GM12878 (cell line): ENCODE measurements around the gene KLHDC9. TPM values are rescaled to one million over a fixed set of nuclear protein-coding genes. Genes with fewer than 3 reads are reported as not detected.

Experiments
- ATAC-seq: fragments of 200-7000 bp; cut with Tn5 transposase; 3 replicates; pipeline ENCODE4 v1.9.1; 2020; ENCODE audit warnings: mild to moderate bottlenecking, moderate library complexity
- BruUV-seq: library from RNA; stranded (reverse); fragments of 400-500 nt; replicated peaks from 2 replicates; lab custom pipeline; 2021; lab: Mats Ljungman, UMichigan
- CTCF ChIA-PET: fragments of 300-600 bp; sonication (Branson Sonifier 250); formaldehyde crosslinking; extraction: SDS; loops from one replicate; lab custom pipeline; 2021; ENCODE audit warnings: inconsistent platforms; lab: Yijun Ruan, JAX
- POLR2A ChIA-PET: fragments of 350-600 bp; formaldehyde crosslinking; extraction: SDS; loops from one replicate; lab custom pipeline; 2021; ENCODE audit warnings: inconsistent platforms; lab: Charles Lee
- RAD21 ChIA-PET: fragments of 300-600 bp; sonication (Branson Sonifier 250); formaldehyde crosslinking; loops from one replicate; lab custom pipeline; 2023; ENCODE audit warnings: antibody characterized with exemption; ENCODE audit not compliant: unreplicated experiment; lab: Charles Lee
- SMC1A ChIA-PET: fragments of 300-600 bp; sonication (Branson Sonifier 250); formaldehyde crosslinking; loops from one replicate; lab custom pipeline; 2023; ENCODE audit not compliant: unreplicated experiment, uncharacterized antibody; lab: Charles Lee
- DNase-seq: peaks from one replicate; pipeline ENCODE4 v3.0.0-alpha.2; 2011; ENCODE audit warnings: low read depth, low spot score
- FAIRE-seq: peaks from 3 replicates; lab custom pipeline; 2011; peaks lifted over from hg19 to GRCh38; lab: Jason Lieb, UNC
- H2AFZ ChIP-seq: 2 replicates; pipeline ENCODE4 v1.6.0; 2011; ENCODE audit warnings: low read depth, low read length, control low read depth; ENCODE audit not compliant: control insufficient read depth
- H3K27ac ChIP-seq: 2 replicates; pipeline ENCODE4 v1.5.1; 2011; ENCODE audit warnings: control low read depth; ENCODE audit not compliant: control insufficient read depth, insufficient read depth
- H3K27me3 ChIP-seq, 2 experiments: replicated peaks in 1 of 2; 2 replicates each; pipeline versions ENCODE4 v1.6.0 to v1.6.1; 2011; ENCODE audit warnings: low read length in 1 of 2; ENCODE audit not compliant: control insufficient read depth in 2 of 2, insufficient read depth in 2 of 2
- H3K36me3 ChIP-seq, 2 experiments: 2 replicates each; pipeline ENCODE4 v1.5.1; 2011; ENCODE audit warnings: low read length in 1 of 2; ENCODE audit not compliant: control insufficient read depth in 2 of 2, insufficient read depth in 2 of 2
- H3K4me1 ChIP-seq: 2 replicates; pipeline ENCODE4 v1.6.1; 2011; ENCODE audit warnings: mild to moderate bottlenecking, low read length, moderate library complexity, mixed read lengths; ENCODE audit not compliant: control insufficient read depth, insufficient read depth
- H3K4me2 ChIP-seq: 2 replicates; pipeline ENCODE4 v1.6.0; 2011; ENCODE audit warnings: control low read depth; ENCODE audit not compliant: control insufficient read depth, insufficient read depth
- H3K4me3 ChIP-seq: fragments of 200-600 bp; sonication (generic); 2 replicates; pipeline ENCODE4 v1.5.1; 2016
- H3K79me2 ChIP-seq: 2 replicates; pipeline ENCODE4 v1.6.0; 2011; ENCODE audit warnings: low read length; ENCODE audit not compliant: control insufficient read depth, insufficient read depth
- H3K9ac ChIP-seq: 2 replicates; pipeline ENCODE4 v1.8.0; 2011; ENCODE audit warnings: low read length, control low read depth, mixed read lengths; ENCODE audit not compliant: control insufficient read depth, insufficient read depth
- H3K9me3 ChIP-seq: replicated peaks from 3 replicates; pipeline ENCODE4 v1.5.1; 2011; ENCODE audit warnings: mild to moderate bottlenecking, low read length; ENCODE audit not compliant: control insufficient read depth, insufficient read depth
- H4K20me1 ChIP-seq: 2 replicates; pipeline ENCODE4 v1.6.0; 2011; ENCODE audit not compliant: control insufficient read depth, insufficient read depth
- BACH1 ChIP-seq: fragments of 450-650 bp; IDR thresholded peaks from 2 replicates; pipeline ENCODE4 v1.6.1; 2017; ENCODE audit warnings: mild to moderate bottlenecking, borderline replicate concordance
- BMI1 ChIP-seq: fragments of 450-650 bp; IDR thresholded peaks from 2 replicates; pipeline ENCODE4 v1.6.1; 2016; ENCODE audit warnings: mild to moderate bottlenecking, moderate library complexity, borderline replicate concordance
- CBX3 ChIP-seq: fragments of 200-600 bp; sonication (generic); IDR thresholded peaks from 2 replicates; pipeline ENCODE4 v1.6.1; 2016; ENCODE audit warnings: low read depth, borderline replicate concordance
- CREM ChIP-seq: IDR thresholded peaks from 2 replicates; pipeline ENCODE4 v1.6.1; 2014; ENCODE audit warnings: antibody characterized with exemption, low read depth
- ESRRA ChIP-seq: IDR thresholded peaks from 2 replicates; pipeline ENCODE4 v1.6.1; 2012; ENCODE audit warnings: mild to moderate bottlenecking, low read length, improper control_type of control experiment
- EZH2 ChIP-seq: IDR thresholded peaks from 2 replicates; pipeline ENCODE4 v1.6.1; 2012; ENCODE audit warnings: low read depth, mild to moderate bottlenecking, control low read depth, inconsistent platforms, low read length, borderline replicate concordance; ENCODE audit not compliant: control insufficient read depth
- KLF5 ChIP-seq: fragments of 450-650 bp; IDR thresholded peaks from 2 replicates; pipeline ENCODE4 v1.6.1; 2014; ENCODE audit warnings: mild to moderate bottlenecking; ENCODE audit not compliant: partially characterized antibody
- MTA2 ChIP-seq: fragments of 450-650 bp; IDR thresholded peaks from 2 replicates; pipeline ENCODE4 v1.6.1; 2016; ENCODE audit warnings: low read depth, mild to moderate bottlenecking, moderate library complexity
- NFYA ChIP-seq: IDR thresholded peaks from 2 replicates; pipeline ENCODE4 v1.6.1; 2011; ENCODE audit warnings: low read depth, mild to moderate bottlenecking, low read length, improper control_type of control experiment, borderline replicate concordance
- SIN3A ChIP-seq: IDR thresholded peaks from 2 replicates; pipeline ENCODE4 v1.6.1; 2012; ENCODE audit warnings: low read depth, low read length, improper control_type of control experiment
- SMAD5 ChIP-seq: IDR thresholded peaks from 2 replicates; pipeline ENCODE4 v1.6.1; 2016; ENCODE audit warnings: antibody characterized with exemption, low read depth
- SREBF1 ChIP-seq: IDR thresholded peaks from 2 replicates; pipeline ENCODE4 v1.6.1; 2012; ENCODE audit warnings: mild to moderate bottlenecking, low read length
- TBL1XR1 ChIP-seq: IDR thresholded peaks from 2 replicates; pipeline ENCODE4 v1.6.1; 2012; ENCODE audit warnings: low read depth, low read length, improper control_type of control experiment
- ZNF207 ChIP-seq: fragments of 450-650 bp; IDR thresholded peaks from 2 replicates; pipeline ENCODE4 v1.6.1; 2014; ENCODE audit warnings: antibody characterized with exemption, mild to moderate bottlenecking, borderline replicate concordance
- ZNF622 ChIP-seq: fragments of 450-650 bp; IDR thresholded peaks from 2 replicates; pipeline ENCODE4 v1.6.1; 2017; ENCODE audit warnings: mild to moderate bottlenecking, inconsistent platforms
- ZZZ3 ChIP-seq: IDR thresholded peaks from 2 replicates; pipeline ENCODE4 v1.6.1; 2011; ENCODE audit warnings: low read depth; ENCODE audit not compliant: control insufficient read depth, insufficient read length
- WGBS: methylation state at CpG from one replicate; pipeline ENCODE4 v1.1.6; 2016; ENCODE audit warnings: low lambda C conversion rate; ENCODE audit not compliant: insufficient replicate concordance, insufficient coverage; ENCODE audit errors: missing lambda C conversion rate; 5-methylcytosine and 5-hydroxymethylcytosine counted together
- in situ Hi-C: fragments of 300-500 bp; cut with MboI; formaldehyde crosslinking; loops from 9 replicates; pipeline ENCODE4 v1.14.3; 2018; ENCODE audit warnings: mixed read lengths
- intact Hi-C: fragments of 100-400 bp; cut with micrococcal nuclease; formaldehyde crosslinking; loops from one replicate; pipeline ENCODE4 v1.14.2; 2022; ENCODE audit not compliant: unreplicated experiment
- polyA plus RNA-seq, 11 experiments: library from polyadenylated mRNA; depleted of rRNA in 4 of 11; unstranded in 6 of 11; stranded (reverse) in 5 of 11; fragments of >200 nt; fragmentation: Nextera tagmentation in 4 of 11; fragmentation: Illumina TruSeq in 1 of 11; extraction: Ambion mirVana in 4 of 11; extraction: Trizol in 1 of 11; gene quantifications; 1 replicate in 1 of 11; 2 replicates in 10 of 11; pipeline versions ENCODE4 v1.2.1 to v1.2.3, GENCODE V29; 2011 to 2016; ENCODE audit warnings: inconsistent platforms in 2 of 11, missing spikeins in 2 of 11, low read depth in 1 of 11
- total RNA-seq, 4 experiments: library from RNA; depleted of rRNA in 3 of 4; stranded (reverse); fragments of >200 nt in 3 of 4; fragmentation: Illumina TruSeq in 1 of 4; extraction: Trizol in 1 of 4; gene quantifications; 2 replicates each; pipeline versions ENCODE4 v1.2.1 to v1.2.3, GENCODE V29; 2013 to 2021
- TF ChIP-seq, protein P1 (sequence below): IDR thresholded peaks from 2 replicates; pipeline ENCODE4 v1.6.1; 2011; ENCODE audit warnings: borderline replicate concordance, low read depth, mild to moderate bottlenecking, moderate library complexity, mixed read lengths, low read length; ENCODE audit not compliant: insufficient read depth; ENCODE audit errors: extremely low read length
- TF ChIP-seq, protein P2 (sequence below): IDR thresholded peaks from 2 replicates; pipeline ENCODE4 v1.6.1; 2011; ENCODE audit warnings: low read depth, low read length, improper control_type of control experiment, borderline replicate concordance
- TF ChIP-seq, protein P3 (sequence below): fragments of 450-650 bp; IDR thresholded peaks from 2 replicates; pipeline ENCODE4 v1.6.1; 2018; ENCODE audit warnings: borderline replicate concordance, mild to moderate bottlenecking; ENCODE audit not compliant: partially characterized antibody

The KLHDC9 gene
- total and polyA plus RNA-seq, 10 of the 15 experiments (the other 5 are each of a cell fraction or from before 2014, with no cell fraction given) = 0.66 to 4.9 (median 2.6) TPM

DNA sequence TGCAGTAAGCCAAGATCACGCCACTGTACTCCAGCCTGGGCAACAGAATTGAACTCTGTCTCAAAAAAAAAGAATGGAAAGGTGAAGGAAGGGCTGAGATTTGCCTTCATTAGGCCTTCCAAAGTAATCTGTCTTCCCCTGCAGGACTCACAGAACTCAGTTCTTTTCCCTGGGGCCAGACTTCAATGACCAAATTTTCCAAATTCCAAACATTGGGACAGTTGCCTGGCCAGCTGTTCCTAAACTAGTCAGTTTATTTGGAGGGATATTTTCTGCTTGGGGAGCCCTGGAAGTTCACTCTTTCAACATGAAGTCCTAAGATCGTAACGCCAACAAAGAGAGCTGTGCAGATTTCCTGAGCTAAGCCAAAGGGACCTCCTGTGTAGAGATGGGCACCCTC lies 39.7 kb downstream of the KLHDC9 start:
- DNase-seq (no peak), ATAC-seq (no peak), FAIRE-seq (no peak)
- no TSS peak for BruUV-seq
- no peak overlapping the region for H3K4me2 ChIP-seq
- no peak overlapping the region for H2AFZ ChIP-seq
- no peaks in the 10 kb centered on the region for H4K20me1 ChIP-seq
- ChIA-PET CTCF (interaction anchor here (0.7 to 6.2 kb wide), 17 partner anchors 9 to 244 kb away, joined by 3 to 60 read pairs (median 6); partner anchors contain the start of genes ARHGAP30, KLHDC9, NIT1 and PFDN2), SMC1A (interaction anchor here (0.7 to 4.4 kb wide), 15 partner anchors 8 to 140 kb away, joined by 3 to 26 read pairs (median 4); partner anchors contain the start of genes ARHGAP30, B4GALT3, KLHDC9 and NIT1), POLR2A (interaction anchor here (0.9 to 1.2 kb wide), 2 partner anchors 11 to 356 kb away, joined by 3 read pairs; no protein-coding TSS in a partner anchor), RAD21 (interaction anchor here (0.5 to 2.8 kb wide), 7 partner anchors 20 to 744 kb away, joined by 3 to 15 read pairs (median 3); partner anchors contain the start of genes ARHGAP30, KLHDC9, NIT1 and PFDN2)
- no peak for TF ChIP-seq ESRRA
- no peak for TF ChIP-seq BMI1
- TF ChIP-seq CREM = no peak
- TF ChIP-seq ZZZ3 = no peak
- TF ChIP-seq CBX3 = no peak
- TF ChIP-seq ZNF622 = no peak
- TF ChIP-seq MTA2 = no peak
- TF ChIP-seq, protein P1, sequence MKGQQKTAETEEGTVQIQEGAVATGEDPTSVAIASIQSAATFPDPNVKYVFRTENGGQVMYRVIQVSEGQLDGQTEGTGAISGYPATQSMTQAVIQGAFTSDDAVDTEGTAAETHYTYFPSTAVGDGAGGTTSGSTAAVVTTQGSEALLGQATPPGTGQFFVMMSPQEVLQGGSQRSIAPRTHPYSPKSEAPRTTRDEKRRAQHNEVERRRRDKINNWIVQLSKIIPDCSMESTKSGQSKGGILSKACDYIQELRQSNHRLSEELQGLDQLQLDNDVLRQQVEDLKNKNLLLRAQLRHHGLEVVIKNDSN = no peak
- TF ChIP-seq SREBF1 = no peak
- TF ChIP-seq, protein P2, sequence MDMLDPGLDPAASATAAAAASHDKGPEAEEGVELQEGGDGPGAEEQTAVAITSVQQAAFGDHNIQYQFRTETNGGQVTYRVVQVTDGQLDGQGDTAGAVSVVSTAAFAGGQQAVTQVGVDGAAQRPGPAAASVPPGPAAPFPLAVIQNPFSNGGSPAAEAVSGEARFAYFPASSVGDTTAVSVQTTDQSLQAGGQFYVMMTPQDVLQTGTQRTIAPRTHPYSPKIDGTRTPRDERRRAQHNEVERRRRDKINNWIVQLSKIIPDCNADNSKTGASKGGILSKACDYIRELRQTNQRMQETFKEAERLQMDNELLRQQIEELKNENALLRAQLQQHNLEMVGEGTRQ = no peak
- TF ChIP-seq, protein P3, sequence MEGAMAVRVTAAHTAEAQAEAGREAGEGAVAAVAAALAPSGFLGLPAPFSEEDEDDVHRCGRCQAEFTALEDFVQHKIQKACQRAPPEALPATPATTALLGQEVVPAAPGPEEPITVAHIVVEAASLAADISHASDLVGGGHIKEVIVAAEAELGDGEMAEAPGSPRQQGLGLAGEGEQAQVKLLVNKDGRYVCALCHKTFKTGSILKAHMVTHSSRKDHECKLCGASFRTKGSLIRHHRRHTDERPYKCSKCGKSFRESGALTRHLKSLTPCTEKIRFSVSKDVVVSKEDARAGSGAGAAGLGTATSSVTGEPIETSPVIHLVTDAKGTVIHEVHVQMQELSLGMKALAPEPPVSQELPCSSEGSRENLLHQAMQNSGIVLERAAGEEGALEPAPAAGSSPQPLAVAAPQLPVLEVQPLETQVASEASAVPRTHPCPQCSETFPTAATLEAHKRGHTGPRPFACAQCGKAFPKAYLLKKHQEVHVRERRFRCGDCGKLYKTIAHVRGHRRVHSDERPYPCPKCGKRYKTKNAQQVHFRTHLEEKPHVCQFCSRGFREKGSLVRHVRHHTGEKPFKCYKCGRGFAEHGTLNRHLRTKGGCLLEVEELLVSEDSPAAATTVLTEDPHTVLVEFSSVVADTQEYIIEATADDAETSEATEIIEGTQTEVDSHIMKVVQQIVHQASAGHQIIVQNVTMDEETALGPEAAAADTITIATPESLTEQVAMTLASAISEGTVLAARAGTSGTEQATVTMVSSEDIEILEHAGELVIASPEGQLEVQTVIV = no peak
- TF ChIP-seq SIN3A = no peak
- no peak for TF ChIP-seq ZNF207
- TF ChIP-seq KLF5 = no peak
- no peak for TF ChIP-seq NFYA
- no peak for TF ChIP-seq TBL1XR1
- no peak for TF ChIP-seq BACH1
- TF ChIP-seq EZH2 = no peak
- TF ChIP-seq SMAD5 = no peak
- no peak overlapping the region for H3K4me3 ChIP-seq
- H3K79me2 ChIP-seq = peaks cover 18% of the 10 kb centered on the region
- WGBS = 97% methylated on average over 3 of the region's 3 CpGs
- H3K27ac ChIP-seq = no peak overlapping the region
- H3K9me3 ChIP-seq = no peaks in the 10 kb centered on the region
- intact Hi-C loops (no loop called here), in situ Hi-C loops (no loop called here)
- H3K9ac ChIP-seq = no peak overlapping the region
- no peaks in the 10 kb centered on the region for H3K36me3 ChIP-seq
- H3K4me1 ChIP-seq = no peaks in the 10 kb centered on the region
- no peaks in the 10 kb centered on the region for H3K27me3 ChIP-seq
